HG02870 (cell line): Measurements from ENCODE around the gene DLL4.
"Not testable (repeated sequence)": the region's sequence is repeated elsewhere in the genome, so short reads cannot be mapped to it uniquely, and the experiment has no call there.

Source experiments
- ATAC-seq: cut with Tn5 transposase; IDR thresholded peaks from one replicate; pipeline ENCODE4 v1.9.1; 2021; ENCODE audit warnings: mild to moderate bottlenecking, moderate library complexity; ENCODE audit not compliant: unreplicated experiment

DLL4 gene

GRCh38 chr15:40958146-40958545, 29.0 kb downstream of the DLL4 start:
- ATAC-seq, result no peak

GRCh38 chr15:40958723-40959122, 29.6 kb downstream of the DLL4 start:
- ATAC-seq, result no peak

GRCh38 chr15:40959331-40960141, 30.4 kb downstream of the DLL4 start:
- no peak for ATAC-seq

- ATAC-seq, result no peak
Observed at GRCh38 chr15:40960151-40960885, 31.2 kb downstream of the DLL4 start.

GRCh38 chr15:40960925-40961324, 31.8 kb downstream of the DLL4 start:
- ATAC-seq, result no peak

- ATAC-seq, result not testable (repeated sequence)
Observed at GRCh38 chr15:40961740-40962139, 32.6 kb downstream of the DLL4 start.

GRCh38 chr15:40962317-40962716, 33.2 kb downstream of the DLL4 start:
- not testable (repeated sequence) for ATAC-seq

- no peak for ATAC-seq
Observed at GRCh38 chr15:40963201-40963600, 34.1 kb downstream of the DLL4 start.

- no peak for ATAC-seq
Observed at GRCh38 chr15:40964006-40964405, 34.9 kb downstream of the DLL4 start.

GRCh38 chr15:40964634-40965033, 35.5 kb downstream of the DLL4 start:
- ATAC-seq, result no peak

GRCh38 chr15:40968290-40969085, 39.3 kb downstream of the DLL4 start:
- ATAC-seq, result no peak

- no peak for ATAC-seq
Observed at GRCh38 chr15:40969363-40969762, 40.2 kb downstream of the DLL4 start.

GRCh38 chr15:40974879-40975278, 45.7 kb downstream of the DLL4 start:
- ATAC-seq, result no peak

GRCh38 chr15:40976819-40977218, 47.7 kb downstream of the DLL4 start:
- no peak for ATAC-seq

- ATAC-seq, result no peak
Observed at GRCh38 chr15:40978141-40978540, 49.0 kb downstream of the DLL4 start.

GRCh38 chr15:40978562-40978961, 49.4 kb downstream of the DLL4 start:
- no peak for ATAC-seq

GRCh38 chr15:40981186-40981585, 52.0 kb downstream of the DLL4 start:
- no peak for ATAC-seq

- ATAC-seq, result no peak
Observed at GRCh38 chr15:40982855-40983254, 53.7 kb downstream of the DLL4 start.

- no peak for ATAC-seq
Observed at GRCh38 chr15:40984406-40984805, 55.3 kb downstream of the DLL4 start.

- no peak for ATAC-seq
Observed at GRCh38 chr15:40984964-40985363, 55.8 kb downstream of the DLL4 start.

- ATAC-seq, result no peak
Observed at GRCh38 chr15:40985541-40986330, 56.6 kb downstream of the DLL4 start.
